ENCODE measurements around the gene UBXN11.

DNA sequence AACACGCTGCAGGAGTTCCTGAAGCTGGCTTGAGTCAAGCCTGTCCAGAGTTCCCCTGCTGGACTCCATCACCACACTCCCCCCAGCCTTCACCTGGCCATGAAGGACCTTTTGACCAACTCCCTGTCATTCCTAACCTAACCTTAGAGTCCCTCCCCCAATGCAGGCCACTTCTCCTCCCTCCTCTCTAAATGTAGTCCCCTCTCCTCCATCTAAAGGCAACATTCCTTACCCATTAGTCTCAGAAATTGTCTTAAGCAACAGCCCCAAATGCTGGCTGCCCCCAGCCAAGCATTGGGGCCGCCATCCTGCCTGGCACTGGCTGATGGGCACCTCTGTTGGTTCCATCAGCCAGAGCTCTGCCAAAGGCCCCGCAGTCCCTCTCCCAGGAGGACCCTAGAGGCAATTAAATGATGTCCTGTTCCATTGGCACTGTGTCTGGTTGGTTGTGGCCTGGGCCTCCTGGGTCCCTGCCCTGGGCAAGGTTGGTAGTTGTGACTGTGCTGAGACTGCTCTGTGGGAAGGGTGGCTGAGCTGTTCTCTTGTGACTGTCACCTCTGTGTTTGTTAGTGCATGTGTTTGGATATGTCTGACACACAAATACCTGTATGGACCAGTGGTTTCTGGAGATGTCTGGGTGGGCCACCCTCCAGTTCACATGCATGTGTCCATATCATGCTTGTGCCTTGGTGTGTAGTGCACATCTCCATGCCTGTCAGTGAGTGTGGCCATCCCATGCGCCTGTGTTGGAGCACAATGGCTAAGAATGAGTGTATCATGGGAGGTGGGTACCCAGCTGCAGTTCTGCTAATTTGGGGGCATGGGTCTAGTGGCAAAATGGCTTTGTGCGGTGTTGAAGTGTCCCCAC lies 25.1 kb downstream of the UBXN11 start:
- TF ChIP-seq, protein P1, sequence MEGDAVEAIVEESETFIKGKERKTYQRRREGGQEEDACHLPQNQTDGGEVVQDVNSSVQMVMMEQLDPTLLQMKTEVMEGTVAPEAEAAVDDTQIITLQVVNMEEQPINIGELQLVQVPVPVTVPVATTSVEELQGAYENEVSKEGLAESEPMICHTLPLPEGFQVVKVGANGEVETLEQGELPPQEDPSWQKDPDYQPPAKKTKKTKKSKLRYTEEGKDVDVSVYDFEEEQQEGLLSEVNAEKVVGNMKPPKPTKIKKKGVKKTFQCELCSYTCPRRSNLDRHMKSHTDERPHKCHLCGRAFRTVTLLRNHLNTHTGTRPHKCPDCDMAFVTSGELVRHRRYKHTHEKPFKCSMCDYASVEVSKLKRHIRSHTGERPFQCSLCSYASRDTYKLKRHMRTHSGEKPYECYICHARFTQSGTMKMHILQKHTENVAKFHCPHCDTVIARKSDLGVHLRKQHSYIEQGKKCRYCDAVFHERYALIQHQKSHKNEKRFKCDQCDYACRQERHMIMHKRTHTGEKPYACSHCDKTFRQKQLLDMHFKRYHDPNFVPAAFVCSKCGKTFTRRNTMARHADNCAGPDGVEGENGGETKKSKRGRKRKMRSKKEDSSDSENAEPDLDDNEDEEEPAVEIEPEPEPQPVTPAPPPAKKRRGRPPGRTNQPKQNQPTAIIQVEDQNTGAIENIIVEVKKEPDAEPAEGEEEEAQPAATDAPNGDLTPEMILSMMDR (IDR thresholded peaks at IDR 0.05; ENCODE audit: poor library complexity, severe bottlenecking), result no peak
- TF ChIP-seq POLR2AphosphoS5 (IDR thresholded peaks at IDR 0.05), result no peak

All from neural cell (in vitro differentiated cells).